ENCODE measurements around the gene LRRC32. TPM values are rescaled to one million over a fixed set of nuclear protein-coding genes. Genes with fewer than 3 reads are reported as not detected.

LRRC32 gene
- total and polyA plus RNA-seq, 3 experiments from 2014 or later = 0.06 to 2.8 (median 1.5) TPM

Other genes with a start within 250 kb of the LRRC32 start
- 10 to 100 TPM; 28.2 to 28.8 TPM for gene EMSY, start 225.7 kb downstream of the LRRC32 start, total RNA-seq
- 24.5 TPM for gene EMSY, start 225.7 kb downstream of the LRRC32 start, polyA plus RNA-seq
- gene TSKU, start 112.6 kb upstream of the LRRC32 start, total RNA-seq = under 1 TPM; 0.11 to 0.13 TPM
- gene TSKU, start 112.6 kb upstream of the LRRC32 start, polyA plus RNA-seq = not detected
- gene ACER3, start 190.2 kb upstream of the LRRC32 start, total RNA-seq = 10 to 100 TPM; 16.1 to 19.1 TPM
- gene ACER3, start 190.2 kb upstream of the LRRC32 start, polyA plus RNA-seq = 5.3 TPM